ENCODE data around the gene INPP5J. TPM values are rescaled to one million over a fixed set of nuclear protein-coding genes. Genes with fewer than 3 reads are reported as not detected.

The INPP5J gene, protein sequence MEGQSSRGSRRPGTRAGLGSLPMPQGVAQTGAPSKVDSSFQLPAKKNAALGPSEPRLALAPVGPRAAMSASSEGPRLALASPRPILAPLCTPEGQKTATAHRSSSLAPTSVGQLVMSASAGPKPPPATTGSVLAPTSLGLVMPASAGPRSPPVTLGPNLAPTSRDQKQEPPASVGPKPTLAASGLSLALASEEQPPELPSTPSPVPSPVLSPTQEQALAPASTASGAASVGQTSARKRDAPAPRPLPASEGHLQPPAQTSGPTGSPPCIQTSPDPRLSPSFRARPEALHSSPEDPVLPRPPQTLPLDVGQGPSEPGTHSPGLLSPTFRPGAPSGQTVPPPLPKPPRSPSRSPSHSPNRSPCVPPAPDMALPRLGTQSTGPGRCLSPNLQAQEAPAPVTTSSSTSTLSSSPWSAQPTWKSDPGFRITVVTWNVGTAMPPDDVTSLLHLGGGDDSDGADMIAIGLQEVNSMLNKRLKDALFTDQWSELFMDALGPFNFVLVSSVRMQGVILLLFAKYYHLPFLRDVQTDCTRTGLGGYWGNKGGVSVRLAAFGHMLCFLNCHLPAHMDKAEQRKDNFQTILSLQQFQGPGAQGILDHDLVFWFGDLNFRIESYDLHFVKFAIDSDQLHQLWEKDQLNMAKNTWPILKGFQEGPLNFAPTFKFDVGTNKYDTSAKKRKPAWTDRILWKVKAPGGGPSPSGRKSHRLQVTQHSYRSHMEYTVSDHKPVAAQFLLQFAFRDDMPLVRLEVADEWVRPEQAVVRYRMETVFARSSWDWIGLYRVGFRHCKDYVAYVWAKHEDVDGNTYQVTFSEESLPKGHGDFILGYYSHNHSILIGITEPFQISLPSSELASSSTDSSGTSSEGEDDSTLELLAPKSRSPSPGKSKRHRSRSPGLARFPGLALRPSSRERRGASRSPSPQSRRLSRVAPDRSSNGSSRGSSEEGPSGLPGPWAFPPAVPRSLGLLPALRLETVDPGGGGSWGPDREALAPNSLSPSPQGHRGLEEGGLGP
- total RNA-seq (2014; rRNA removed; shearing (Covaris generic)), result 0.77 and 0.87 TPM in 2 replicates

DNA sequence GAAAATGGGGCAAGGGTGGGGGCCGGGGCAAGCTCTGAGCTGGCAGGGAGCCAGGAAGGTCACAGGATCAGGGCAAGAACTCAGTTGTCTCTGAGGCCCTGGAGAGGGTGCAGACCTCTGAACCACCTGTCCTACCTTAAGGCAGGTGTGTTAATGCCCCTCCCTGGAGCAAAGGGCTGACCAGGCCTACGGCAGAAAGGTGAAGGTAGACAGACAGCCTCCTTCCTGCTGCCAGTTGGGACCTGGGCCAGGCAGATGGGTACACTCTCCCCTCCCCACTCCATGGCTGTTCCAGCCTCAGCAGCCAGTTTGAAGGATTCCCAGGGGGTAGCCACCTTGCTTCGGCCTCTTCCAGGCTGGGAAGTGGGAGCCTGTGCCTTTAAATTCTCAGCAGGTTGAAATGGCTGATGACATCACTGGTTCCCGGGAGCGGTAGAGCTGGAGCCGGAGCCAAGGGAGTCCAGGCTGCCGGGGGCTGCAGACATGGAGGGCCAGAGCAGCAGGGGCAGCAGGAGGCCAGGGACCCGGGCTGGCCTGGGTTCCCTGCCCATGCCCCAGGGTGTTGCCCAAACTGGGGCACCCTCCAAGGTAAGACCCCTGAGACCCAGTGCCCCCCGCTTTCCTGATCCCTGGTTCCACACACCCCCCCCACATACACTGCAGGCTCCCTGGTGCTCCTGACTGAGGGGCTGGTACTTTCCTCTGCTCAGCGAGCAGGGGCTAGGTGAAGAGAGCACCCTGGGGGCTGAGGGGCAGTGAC is at the start of gene INPP5J:
Gene INPP5J (plus strand): TSS at position 435 of the 760 bp plus-strand sequence. CDS start 49 bp downstream, at position 484.

DNA sequence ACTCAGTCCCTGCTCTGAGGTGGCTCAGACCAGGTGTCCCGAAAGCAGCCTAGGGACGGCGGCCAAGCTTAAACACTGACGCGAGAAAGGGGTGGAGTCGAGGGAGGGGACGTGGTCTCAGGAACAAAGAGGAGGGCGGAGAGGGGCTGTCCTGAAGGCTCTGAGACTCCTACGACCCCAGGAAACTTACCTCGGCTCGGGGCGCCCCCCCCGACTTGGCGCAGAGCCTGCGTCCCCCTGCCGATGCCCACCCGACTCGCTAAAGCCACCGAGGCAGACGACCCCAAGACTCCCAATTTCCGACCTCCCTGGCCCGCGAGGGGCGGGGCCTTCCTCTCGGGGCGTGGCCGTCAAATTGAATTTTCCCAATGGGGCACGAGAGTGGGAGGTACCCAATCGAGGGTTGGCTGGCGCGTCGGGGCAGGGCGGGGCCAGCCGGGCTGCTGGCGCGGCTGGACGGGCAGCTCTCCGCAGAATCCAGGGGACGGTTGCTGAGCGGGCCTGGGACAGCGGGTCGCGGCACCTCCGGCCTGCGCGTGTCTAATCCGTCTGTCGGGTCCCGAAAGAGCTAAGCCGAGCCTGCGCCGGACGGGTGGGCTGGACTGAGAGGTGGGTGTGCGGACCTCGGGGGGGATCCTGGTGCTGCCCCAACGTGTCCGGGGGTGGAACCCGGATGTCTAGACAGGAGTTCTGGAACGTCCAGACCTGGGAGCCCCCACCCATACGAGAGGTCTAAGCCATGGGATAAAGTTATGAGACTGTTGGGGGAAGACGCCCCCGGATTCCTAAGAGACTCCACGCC is 41.7 kb upstream of the INPP5J start, which contains the start of gene SMTN:
Gene SMTN (plus strand): TSS at position 471 of the 802 bp plus-strand sequence. CDS start 1,941 bp downstream, outside the sequence.

DNA sequence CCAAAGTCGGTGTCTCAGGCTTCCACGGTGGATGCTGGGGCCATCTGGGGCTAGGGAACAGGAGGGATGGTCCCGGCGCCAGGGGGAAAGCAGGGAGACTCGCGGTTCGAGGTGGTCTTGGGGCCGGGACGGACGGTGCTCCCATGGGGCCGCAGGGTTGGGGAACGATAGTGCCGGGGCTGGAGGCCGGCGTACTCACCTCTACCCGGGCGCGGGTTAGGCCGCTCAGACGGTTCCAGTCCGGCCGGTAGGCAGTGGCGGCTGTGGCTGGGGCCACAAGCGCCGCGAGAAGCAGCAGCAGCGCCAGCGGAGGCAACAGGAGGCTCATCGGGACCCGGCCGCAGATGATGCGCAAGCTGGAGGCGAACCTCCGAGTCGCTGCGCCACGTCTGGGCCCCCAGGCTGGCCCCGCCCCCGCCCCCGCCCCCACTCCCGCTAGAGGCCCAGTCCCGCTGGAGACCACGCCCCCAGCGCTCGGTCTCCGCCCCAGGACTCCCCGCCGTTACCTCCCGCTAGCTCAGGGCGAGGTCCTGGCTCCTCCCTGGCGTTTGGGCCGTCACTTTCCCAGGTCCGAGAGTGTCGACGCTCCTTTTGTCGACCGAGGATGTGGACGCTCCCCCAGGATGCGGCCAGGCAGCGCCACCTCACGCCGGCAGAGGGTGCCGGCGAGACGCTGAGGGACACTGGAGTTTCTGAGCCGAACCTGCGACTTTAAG is 15.4 kb upstream of the INPP5J start, which contains the start of gene SELENOM:
Gene SELENOM (minus strand): TSS at position 391 of the 716 bp plus-strand sequence. CDS start 63 bp downstream, at position 328.

DNA sequence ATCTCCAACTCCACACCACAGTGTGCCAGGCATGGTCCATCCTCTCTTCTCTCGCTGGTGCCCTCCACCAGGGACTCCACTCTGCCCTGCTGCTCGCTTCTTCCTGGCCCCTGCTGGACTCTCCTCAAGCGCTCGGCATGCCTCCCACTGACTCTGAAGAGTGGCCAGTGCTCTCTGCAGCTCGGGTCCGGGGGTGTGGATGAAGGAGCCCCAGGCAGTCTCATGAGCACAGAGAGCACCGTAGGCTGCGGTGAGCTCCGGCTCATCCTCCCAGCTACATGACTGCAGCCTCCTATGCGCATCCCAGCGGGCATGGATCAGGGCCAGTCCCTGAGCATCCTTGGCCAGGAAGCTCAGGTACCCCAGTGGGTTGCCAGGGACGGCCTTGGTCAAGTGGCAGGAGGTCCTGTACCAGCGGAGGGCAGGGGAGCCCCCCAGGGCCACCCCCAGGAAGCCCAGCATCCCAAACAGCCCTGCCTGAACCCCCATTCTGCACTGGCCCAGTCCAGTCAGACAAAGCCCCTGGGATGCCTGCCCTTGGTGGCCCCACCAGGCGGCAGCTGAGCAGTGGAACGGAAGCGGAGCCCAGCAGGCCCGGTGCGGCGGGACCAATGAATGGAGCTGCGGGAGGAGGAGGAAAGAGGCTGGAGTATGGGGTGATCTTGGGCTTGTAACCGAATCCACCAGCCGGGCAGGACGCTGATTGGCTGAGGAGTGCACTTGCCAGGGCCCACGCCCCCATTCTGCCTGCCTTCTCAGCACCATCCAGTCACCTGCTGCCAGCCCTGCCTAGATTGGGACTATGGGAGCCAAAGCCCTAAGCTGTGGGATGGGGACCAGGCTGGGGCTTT is 17.3 kb downstream of the INPP5J start, which contains the start of gene PLA2G3:
Gene PLA2G3 (minus strand): TSS at position 643 of the 851 bp plus-strand sequence. CDS start 154 bp downstream, at position 489.

Small RNAs within 50 kb of the gene (small RNA-seq; reads per million reads assigned to genes)
- gene MIR3928, result 0.13 reads per million

Other genes with a start within 250 kb of the INPP5J start
- 13.1 and 15.5 TPM in 2 replicates for gene MORC2, start 154.2 kb upstream of the INPP5J start, total RNA-seq (2014; rRNA removed; shearing (Covaris generic))
- gene TUG1, start 153.7 kb upstream of the INPP5J start, total RNA-seq (2014; rRNA removed; shearing (Covaris generic)), result 24.5 and 25.8 TPM in 2 replicates
- gene SMTN, start 41.6 kb upstream of the INPP5J start, total RNA-seq (2014; rRNA removed; shearing (Covaris generic)), result 58.8 and 66.7 TPM in 2 replicates
- gene SELENOM, start 15.4 kb upstream of the INPP5J start, total RNA-seq (2014; rRNA removed; shearing (Covaris generic)), result 44.1 and 49.4 TPM in 2 replicates
- gene PLA2G3, start 17.5 kb downstream of the INPP5J start, total RNA-seq (2014; rRNA removed; shearing (Covaris generic)), result 0.23 and 0.34 TPM in 2 replicates
- gene RNF185, start 37.2 kb downstream of the INPP5J start, total RNA-seq (2014; rRNA removed; shearing (Covaris generic)), result 9.7 and 11.5 TPM in 2 replicates
- 11.5 and 13.5 TPM in 2 replicates for gene LIMK2, start 89.3 kb downstream of the INPP5J start, total RNA-seq (2014; rRNA removed; shearing (Covaris generic))
- gene PIK3IP1, start 169.5 kb downstream of the INPP5J start, total RNA-seq (2014; rRNA removed; shearing (Covaris generic)), result 0.05 and 0.15 TPM in 2 replicates
- gene PATZ1, start 223.4 kb downstream of the INPP5J start, total RNA-seq (2014; rRNA removed; shearing (Covaris generic)), result 33.9 and 37.5 TPM in 2 replicates

Data from A375 (cell line).